GM12873 (cell line): Measurements from ENCODE around the gene TP53I13.

Experiments
- CTCF ChIP-seq: IDR thresholded peaks from 2 replicates; pipeline ENCODE4 v1.5.1; 2012; ENCODE audit warnings: low read depth, mild to moderate bottlenecking, moderate library complexity, low read length, control low read depth; ENCODE audit not compliant: insufficient read depth; ENCODE audit errors: missing control alignments

The TP53I13 gene

GRCh38 chr17:29549177-29549923 lies 19.2 kb upstream of the TP53I13 start:
- no peak for TF ChIP-seq CTCF

- no peak for TF ChIP-seq CTCF
Observed at GRCh38 chr17:29555840-29556239, 12.7 kb upstream of the TP53I13 start.

- no peak for TF ChIP-seq CTCF
Observed at GRCh38 chr17:29557085-29557738, 11.3 kb upstream of the TP53I13 start.

- TF ChIP-seq CTCF: no peak
Observed at GRCh38 chr17:29557739-29558116, 10.8 kb upstream of the TP53I13 start.

GRCh38 chr17:29559640-29560039 lies 8.9 kb upstream of the TP53I13 start:
- TF ChIP-seq CTCF: no peak

- no peak for TF ChIP-seq CTCF
Observed at GRCh38 chr17:29560316-29560715, 8.2 kb upstream of the TP53I13 start.

GRCh38 chr17:29561554-29562517 lies 6.7 kb upstream of the TP53I13 start:
- no peak for TF ChIP-seq CTCF
